Measurements from ENCODE around the gene MVB12B.

- TF ChIP-seq CTCF (IDR thresholded peaks at IDR 0.05) (no peak), POLR2A (IDR thresholded peaks at IDR 0.05) (no peak)
Observed at GRCh38 chr9:126329476-126330275, 3.0 kb downstream of the MVB12B start.
